HL-60 (cell line): ENCODE measurements around the gene FGF13.

Experiments used
- CTCF ChIP-seq: IDR thresholded peaks from one replicate; pipeline ENCODE4 v1.5.1; 2011; ENCODE audit warnings: low read length, control low read depth, inconsistent platforms; ENCODE audit not compliant: insufficient read depth
- GABPA ChIP-seq: IDR thresholded peaks from 2 replicates; pipeline ENCODE4 v1.6.1; 2012; ENCODE audit warnings: low read depth
- REST ChIP-seq: IDR thresholded peaks from 2 replicates; pipeline ENCODE4 v1.6.1; 2012; ENCODE audit warnings: low read depth; ENCODE audit not compliant: insufficient replicate concordance

- TF ChIP-seq GABPA (no peak), CTCF (no peak), REST (no peak)
These were observed 47.9 kb upstream of the FGF13 start for GRCh38 chrX:138759217-138759943.
